RPMI8226 (cell line): ENCODE results near the gene SPOCK1.
"Not testable (repeated sequence)": the region's sequence is repeated elsewhere in the genome, so short reads cannot be mapped to it uniquely, and the experiment has no call there.

Source experiments
- DNase-seq: peaks from one replicate; pipeline ENCODE4 v3.0.0-alpha.2; 2015

The SPOCK1 gene

DNA sequence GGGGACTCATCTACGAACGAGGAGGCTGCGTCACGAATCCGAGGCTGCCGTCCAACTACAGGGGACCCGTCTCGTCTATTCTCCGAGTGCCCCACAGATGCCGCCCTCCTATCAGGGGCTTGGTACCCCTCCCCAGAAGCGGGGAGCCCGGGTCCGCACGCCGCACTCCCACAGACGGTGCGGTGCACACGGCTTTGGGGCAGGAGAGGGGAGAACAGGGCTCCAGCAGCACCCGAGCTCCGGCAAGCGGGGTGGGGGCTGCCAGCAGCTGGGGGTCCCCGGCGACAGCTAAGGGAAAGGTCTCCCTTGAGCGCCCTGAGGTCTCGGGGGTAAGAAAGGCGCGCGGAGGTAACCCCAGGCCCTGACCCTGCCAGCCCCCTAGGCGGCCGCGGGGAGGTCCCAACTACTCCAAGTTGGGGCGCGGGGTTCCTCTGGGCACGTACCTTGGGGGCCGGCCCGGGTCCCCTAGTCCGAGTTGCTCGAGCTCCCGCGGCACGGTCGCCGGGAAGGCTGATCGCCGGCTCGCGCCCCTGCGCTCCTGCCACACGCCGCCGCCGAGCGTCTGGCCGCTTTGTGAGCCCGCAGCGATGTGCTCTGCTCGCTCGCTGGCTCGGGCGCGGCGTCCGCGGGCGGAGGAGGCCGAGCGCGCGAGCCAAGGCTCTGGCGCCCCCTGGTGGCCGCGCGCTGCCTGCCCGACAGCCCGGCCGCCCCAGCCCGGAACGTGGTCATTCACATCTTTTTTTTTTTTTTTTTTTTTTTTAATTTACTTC is at the start of gene SPOCK1:
Gene SPOCK1 (minus strand): TSS at position 591 of the 770 bp plus-strand sequence.
- peak; percentile 68 for DNase-seq

DNA sequence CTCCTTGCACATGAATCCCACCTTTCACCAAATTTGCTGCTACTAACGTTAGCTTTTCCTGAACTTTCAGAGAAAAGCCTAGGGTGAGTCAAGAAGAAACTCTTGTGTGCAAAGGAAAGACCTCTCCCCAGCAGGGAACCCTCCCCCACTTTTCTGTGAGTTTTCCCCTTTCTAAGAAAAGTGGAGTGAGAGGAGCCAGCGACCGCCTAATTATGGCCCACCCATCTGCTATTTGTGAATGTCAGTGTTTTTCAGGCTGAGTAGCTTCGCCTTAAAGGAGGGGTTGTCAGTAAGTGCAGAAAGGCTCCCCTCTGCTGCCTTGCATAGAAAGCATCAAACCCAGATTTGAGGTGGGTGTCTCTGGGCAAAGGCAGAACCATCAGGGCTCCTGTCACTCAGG is 46.8 kb upstream of the SPOCK1 start:
- DNase-seq, result no peak

DNA sequence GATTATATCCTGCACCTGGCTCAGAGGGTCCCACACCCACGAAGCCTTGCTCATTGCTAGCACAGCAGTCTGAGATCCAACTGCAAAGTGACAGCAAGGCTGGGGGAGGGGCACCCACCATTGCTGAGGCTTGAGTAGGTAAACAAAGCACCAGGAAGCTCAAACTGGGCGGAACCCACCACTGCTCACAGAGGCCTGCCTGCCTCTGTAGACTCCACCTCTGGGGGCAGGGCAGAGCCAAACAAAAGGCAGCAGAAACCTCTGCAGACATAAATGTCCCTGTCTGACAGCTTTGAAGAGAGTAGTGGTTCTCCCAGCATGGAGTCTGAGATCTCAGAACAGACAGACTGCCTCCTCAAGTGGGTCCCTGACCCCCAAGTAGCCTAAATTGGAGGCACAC is 36.3 kb upstream of the SPOCK1 start:
- not testable (repeated sequence) for DNase-seq

DNA sequence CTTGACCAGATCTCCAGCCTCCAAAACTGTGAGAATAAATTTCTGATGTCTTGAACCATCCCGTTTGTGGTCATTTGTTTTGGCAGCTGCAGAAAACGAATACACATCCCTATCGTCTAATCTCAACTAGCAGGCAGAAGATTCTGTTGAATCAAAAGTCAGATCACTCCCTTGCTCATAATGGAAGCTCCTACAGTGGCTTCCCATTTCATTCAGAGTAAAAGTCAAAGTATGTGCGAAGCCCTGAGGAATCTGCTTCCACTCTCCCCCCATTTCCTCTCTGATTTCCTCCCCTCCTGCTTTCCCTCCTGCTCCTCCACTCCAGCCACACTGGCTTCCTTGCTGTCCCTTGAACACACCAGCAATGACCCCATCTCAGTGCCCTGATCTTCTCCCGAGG is 34.8 kb upstream of the SPOCK1 start:
- no peak for DNase-seq

DNA sequence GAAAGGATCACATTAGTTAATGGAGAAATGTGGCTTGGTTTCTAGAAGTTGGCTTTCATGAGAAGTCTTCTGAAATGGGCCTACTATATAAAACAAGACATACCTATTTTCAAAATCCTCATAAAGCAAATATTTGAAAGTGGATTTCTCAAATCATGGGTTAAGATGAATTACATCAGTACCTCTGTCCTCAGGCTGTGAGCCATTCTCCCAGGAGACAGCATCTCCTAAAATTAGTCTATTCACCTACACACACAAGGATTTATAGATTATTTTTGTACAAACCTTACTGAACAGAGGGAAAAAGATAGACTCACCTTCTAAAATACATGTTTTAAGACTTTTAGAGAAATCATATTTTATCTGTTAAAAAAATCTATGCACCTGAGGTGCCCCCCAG is 32.1 kb upstream of the SPOCK1 start:
- DNase-seq, result no peak

DNA sequence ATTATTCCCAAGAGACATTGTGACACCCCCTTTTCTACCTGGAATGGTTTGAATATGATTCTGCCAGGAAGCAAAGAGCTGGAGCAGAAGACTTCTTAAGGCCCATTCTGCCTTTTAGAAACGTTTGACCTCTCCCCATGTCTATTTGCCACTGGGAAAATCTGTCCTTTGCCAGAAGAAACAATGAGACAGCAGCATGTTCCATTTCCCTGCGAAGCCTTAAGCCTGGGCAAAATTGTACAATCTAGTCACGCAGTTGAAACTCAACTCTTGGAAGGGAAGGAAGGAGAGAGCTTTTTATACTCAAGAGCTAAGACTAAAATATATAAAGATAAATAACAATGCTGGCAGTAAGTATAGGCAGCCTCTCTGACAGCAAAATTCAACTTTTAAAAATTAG is 22.1 kb upstream of the SPOCK1 start:
- no peak for DNase-seq

DNA sequence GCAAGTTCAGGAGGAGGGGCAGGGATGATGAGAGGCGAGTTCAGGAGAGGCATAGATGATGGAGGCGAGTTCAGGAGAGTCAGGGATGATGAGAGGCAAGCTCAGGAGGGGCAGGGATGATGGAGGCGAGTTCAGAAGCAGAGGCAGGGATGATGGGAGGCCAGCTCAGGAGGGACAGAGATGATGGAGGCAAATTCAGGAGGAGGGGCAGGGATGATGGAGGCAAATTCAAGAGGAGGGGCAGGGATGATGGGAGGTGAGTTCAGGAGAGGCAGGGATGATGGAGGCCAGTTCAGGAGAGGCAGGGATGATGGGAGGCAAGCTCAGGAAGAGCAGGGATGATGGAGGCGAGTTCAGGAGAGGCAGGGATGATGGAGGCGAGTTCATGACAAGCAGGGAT is 17.8 kb upstream of the SPOCK1 start:
- no peak for DNase-seq

DNA sequence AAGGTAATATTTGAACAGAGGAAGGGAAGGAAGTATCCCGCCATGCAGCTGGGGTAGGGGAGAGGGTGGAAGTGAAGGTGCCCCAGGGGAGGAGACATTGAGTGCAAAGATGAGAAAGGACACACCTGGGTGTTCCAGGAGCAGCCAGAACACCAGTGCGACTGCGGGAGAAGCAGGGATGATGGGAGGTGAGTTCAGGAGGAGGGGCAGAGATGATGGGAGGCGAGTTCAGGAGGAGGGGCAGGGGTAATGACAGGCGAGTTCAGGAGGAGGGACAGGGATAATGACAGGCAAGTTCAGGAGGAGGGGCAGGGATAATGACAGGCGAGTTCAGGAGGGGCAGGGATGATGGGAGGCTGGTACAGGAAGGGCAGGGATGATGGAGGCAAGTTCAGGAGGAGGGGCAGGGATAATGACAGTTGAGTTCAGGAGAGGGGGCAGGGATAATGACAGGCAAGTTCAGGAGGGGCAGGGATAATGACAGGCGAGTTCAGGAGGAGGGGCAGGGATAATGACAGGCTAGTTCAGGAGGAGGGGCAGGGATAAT is 17.2 kb upstream of the SPOCK1 start:
- DNase-seq, result no peak

DNA sequence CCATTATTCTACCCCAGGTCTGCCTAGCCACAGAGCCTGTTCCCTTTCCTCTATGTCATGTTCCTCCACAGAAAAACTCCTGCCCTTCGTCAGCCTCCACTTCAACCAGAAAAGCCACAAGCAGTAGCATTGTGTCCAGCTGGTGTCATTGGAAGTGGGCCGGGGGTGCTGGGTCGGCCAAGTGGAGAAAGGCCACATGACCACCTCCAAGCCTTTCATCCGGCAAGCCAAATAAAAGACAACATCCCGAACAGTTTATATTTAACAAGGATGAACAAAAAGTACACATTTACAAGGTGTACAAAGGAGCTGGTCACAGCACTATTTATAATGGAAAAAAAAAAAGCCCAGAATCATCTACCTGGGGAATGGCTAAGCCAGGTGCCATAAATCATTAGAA is 16.1 kb upstream of the SPOCK1 start:
- no peak for DNase-seq

DNA sequence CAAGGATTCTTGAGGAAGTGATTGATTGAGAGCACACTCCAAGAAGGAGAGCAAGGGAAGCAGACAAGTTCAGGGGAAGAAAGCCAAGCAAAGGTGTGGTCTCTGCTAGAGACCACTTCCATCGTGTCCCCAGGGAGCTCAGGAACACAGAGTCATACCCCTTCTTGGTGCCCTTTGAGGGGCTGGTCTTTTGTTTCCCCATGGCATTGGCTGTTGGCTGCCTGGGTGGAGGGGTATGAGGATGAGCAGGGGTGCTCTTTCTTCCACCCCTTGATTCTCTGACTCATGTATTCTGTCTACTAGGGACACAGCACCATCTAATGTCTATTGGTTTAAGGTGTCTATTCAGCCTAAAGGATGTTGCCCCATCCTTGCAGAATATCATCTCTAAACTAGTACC is 11.5 kb upstream of the SPOCK1 start:
- no peak for DNase-seq

DNA sequence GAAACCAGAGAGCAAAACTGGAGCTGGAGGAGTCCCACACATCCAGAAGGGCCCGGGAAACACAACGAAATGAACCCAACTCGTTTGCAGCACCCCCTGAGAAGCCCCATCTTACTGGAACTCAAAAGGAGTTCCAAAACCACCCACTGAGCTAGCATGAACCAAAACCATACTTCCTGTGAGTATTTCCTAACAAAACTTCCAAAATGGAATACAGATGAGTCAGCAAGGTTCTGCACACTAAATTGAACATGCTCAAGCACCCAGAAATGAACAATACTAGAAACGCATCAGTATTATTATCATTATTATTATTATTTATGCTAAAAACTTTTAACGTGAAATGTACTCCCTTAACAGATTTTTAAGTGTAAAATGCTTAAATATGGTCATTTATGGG is 8.0 kb upstream of the SPOCK1 start:
- no peak for DNase-seq

DNA sequence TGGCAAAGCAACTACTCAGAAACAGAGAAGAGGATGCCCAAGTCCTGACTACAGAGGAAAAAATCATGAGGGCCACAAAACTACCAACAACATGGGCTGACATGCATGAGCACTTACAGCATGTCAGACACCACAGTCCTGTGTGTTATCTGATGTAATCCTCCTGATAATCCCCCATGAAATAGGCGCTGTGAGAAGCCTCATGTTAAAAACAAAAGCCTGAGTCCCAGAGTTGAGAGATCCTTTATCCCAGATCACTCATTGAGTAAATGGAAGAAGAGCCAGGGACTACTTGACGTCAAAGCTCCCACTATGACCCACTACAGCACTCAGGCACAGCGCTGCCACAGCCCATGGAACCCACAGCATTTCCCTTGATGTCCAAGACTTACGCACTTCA is 7.2 kb upstream of the SPOCK1 start:
- no peak for DNase-seq

DNA sequence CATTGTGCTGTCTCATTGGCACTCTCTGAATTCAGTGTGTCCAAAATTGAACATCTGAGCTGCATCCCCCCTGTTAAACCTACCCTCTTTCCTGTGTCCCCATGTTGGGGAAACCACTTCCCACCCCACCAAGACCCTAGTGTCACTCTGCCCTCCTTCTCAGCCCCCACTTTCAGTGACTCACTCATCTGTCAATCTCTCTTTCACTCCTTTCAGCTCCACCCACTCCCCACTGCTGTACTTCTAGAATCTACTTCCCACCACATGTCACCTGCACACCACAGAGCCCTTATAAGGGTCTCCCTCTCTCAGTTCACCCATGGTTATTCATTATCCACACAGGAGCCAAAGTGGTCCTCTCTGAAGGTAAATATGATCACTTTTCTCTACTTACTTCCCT is 5.8 kb upstream of the SPOCK1 start:
- DNase-seq, result no peak

DNA sequence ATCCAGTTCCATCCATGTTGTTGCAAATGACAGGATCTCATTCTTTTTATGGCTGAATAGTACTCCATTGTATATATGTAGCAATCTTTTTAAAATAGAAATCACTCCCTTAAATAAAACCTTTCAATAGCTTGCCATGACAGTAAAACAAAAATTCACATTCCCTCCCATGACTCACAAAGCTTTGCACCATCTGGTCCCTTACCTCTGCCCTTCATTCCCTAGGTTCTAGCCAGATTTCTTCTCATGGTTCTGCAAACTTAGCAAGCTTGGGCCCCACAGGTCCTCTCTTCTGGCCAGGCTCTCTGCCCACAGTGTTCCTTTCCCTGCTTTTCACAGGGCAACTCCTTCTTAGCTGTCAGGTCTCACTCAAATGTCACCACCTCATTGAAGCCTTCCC is 4.3 kb upstream of the SPOCK1 start:
- DNase-seq, result no peak

DNA sequence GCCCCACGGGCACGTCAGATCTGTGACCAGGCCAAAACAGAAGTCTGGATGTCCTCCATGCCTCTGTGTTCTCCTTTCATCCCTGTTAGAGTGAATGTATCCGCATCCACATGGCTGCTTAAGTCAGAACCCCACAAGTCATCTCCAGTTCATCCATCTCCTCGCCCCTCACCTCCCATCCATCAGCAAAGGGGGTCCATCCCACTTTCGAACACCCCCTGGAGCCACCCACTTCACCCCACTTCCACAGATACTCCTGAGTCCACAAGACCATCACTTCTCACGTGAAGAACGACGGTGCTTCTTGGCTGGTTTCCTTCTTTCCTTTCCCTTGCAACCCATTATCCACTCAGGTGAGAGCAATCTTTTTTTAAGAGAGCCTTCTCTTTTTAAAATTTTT is 3.5 kb upstream of the SPOCK1 start:
- DNase-seq, result no peak

DNA sequence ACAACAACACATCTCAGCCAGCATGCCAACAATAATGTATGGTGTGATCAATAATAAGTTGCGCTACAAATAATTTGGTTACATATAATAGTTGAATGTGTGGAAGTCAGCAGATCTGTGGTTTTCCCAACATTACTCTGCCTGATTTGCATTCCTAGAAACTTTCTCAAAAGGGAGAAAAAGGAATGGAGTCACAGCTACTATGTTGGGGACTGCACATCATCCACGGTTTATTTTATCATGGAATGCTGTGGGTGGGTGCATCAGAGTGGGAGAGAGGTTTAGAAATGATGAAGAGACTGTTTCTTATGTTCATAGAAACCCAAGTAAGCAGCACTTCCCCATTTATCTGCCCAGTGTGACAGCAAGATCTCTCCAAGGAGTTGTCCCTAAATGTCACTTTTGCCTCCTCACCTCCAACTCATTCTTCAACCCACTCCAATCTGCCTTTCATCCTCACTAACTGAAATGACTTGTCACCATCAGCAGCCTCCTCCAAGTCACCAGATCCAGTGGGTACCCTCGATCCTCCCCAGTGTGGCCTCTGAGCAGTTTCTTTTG is 2.8 kb upstream of the SPOCK1 start:
- no peak for DNase-seq

DNA sequence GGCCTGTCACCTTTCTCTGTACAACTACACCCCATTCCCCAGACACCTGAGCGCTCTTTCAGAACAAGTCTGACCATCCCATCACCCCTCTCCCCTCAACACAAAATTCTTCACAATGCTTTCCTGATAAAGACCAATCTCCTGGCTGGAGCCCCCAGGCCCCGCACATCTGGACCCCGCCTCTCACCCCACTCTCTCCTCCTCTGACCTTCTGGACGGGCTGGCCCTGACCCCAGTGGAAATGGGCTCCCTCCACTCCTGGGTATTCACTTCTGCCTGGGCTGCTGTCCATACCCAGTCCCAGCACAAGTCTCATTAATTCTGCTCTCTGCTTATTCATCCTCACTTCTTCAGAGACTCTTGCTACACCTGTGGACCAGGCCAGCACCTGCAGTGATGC is 2.1 kb upstream of the SPOCK1 start:
- DNase-seq, result no peak

DNA sequence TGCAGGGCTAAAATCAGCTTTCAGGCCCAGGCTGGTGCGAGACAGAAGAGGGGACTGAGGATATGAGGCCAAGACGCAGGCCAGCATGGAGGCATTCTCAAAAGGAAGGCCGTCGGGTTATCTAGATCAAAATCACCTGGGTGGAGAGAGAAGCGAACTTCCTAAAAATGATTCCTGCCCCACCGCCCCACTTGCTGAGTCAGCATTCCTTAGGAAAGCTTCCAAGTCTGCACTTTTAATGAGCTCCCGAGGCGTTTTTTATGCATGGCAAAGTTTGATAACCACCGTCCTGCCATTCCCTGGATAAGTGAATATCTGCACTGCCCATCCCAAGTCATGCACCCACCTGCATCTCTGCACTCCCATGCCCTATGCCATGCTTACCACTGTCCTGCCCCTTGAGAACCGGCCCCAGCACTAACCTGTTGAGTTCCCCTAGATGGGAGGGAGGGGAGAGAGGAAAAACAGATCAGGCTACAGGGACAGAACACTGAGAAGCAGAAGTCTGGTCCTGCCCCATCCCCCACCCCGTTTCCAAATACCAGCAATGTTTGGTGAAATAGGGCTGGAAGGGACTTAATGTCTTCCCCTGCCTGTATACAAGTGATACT is 1.6 kb upstream of the SPOCK1 start:
- DNase-seq, result no peak

DNA sequence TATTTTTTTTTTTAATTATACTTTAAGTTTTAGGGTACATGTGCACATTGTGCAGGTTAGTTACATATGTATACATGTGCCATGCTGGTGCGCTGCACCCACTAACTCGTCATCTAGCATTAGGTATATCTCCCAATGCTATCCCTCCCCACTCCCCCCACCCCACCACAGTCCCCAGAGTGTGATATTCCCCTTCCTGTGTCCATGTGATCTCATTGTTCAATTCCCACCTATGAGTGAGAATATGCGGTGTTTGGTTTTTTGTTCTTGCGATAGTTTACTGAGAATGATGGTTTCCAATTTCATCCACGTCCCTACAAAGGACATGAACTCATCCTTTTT is 351 bp upstream of the SPOCK1 start:
- not testable (repeated sequence) for DNase-seq

DNA sequence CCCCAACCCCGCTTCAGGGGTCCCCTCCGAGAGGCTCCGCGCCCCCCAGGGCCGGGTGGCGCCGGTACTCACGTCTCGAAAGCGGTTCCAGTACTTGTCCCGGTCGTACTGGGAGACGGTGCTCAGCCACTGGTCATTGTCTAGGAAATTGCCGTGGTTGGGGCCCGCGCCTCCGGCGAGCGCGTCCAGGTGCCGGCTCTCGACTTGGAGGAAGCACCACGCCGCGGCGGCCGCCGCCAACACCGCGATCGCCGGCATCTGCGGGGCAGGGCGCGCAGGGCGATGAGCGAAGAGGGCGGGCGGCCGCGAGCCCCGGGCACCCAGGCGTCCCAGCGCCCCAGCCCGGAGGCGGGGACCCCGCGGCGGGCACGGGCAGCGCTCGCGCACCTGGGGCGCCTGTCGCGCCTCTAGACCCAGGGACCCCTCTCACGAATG is 808 bp downstream of the SPOCK1 start:
- no peak for DNase-seq

DNA sequence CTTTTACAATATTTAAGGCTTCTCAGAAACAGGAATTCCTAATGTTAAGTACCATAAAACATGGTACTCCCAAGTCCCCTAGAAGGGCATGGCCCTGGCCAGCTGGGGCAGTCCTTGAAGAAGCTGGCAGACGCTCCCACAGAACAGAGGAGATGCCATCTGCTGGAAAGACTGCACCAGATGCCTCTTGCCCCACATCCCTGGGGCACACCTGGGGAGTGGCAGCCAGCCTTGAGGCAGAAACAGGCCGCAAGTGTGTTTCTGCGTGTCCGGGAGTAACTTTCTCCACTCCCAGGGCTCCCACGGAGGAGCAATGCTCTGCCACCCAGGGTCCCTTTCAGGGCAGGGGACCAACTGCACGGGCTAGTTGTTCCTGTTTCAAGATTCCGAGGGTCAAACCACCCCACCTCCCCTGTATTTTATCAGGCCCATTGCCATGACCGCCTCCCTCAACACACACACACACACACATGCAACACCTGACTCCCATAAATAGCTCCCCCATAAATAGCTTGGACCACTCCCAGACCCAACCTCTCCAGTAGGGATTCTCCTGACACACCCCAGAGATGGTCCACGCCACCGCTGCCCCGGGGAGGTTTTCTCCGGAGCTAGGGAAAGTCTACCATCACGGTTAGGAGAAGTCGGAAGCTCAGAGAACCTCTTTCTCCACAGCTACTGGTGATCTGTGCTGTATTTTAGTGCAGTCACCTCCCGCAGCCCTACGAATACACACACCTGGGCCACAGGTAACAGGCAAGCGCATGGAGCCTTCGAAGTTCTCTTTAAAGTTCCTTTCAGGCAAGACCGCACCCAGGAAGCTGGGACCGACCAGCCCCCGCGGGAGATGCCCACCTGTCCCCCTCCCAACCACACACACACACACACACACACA is 1.5 kb downstream of the SPOCK1 start:
- no peak for DNase-seq

DNA sequence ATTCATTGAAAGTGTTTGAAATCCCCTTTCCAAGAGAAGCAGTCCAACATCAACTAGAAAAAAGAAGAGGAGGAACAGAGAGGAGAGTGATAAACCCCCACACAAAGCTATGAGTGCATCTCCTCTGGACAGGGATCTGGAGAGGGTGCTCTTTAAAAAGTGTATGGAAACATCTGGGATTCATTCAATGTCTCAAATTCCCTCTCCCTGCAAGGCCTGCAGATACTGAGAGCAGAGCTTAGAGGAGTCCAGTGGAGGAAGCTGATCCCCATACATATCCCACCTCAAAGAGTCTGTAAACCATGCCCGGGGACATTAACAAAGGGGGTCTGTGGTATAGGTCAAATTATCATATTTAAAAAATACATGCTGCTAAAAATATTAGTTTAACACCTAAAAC is 2.2 kb downstream of the SPOCK1 start:
- no peak for DNase-seq

DNA sequence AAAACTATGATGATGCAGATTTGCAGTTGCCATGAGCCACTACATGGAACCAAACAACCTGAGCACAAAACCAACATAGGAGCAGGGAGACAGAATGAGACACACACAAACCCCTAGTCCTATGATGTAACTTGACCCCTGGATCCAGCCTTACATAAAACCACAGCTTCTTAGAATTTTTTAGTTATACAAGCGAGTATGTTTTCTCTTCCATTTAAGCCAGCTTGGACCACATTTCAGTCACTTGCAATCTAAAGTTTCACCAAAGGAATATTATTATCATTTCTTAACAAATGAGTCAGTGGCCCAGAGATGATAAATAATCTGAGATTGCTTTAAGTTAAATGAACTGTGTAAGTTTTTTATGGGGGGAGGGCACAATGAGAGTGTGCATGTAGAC is 6.8 kb downstream of the SPOCK1 start:
- DNase-seq, result no peak
